Testis (tissue), 2 donors: ENCODE measurements around the gene CADPS.

Source experiments
- CTCF ChIP-seq, 3 experiments: fragments of 450-650 bp in 2 of 3; fragments of 200-600 bp in 1 of 3; sonication (generic) in 1 of 3; IDR thresholded peaks; one replicate each; pipeline ENCODE4 v1.5.1; 2016 to 2019; ENCODE audit warnings: antibody characterized with exemption in 3 of 3, mild to moderate bottlenecking in 2 of 3, moderate library complexity in 1 of 3
- POLR2A ChIP-seq: fragments of 450-650 bp; IDR thresholded peaks from one replicate; pipeline ENCODE4 v1.6.1; 2017; ENCODE audit warnings: antibody characterized with exemption, mild to moderate bottlenecking, moderate library complexity

- TF ChIP-seq CTCF (IDR thresholded peaks at IDR 0.05), result no peak
- TF ChIP-seq POLR2A, result no peak
These were observed 9.9 kb upstream of the CADPS start for GRCh38 chr3:62885136-62885535.
